ENCODE results near the gene NKTR. TPM values are rescaled to one million over a fixed set of nuclear protein-coding genes. Genes with fewer than 3 reads are reported as not detected.
A peak's percentile ranks its signal among the peaks of the same experiment; 100 is the strongest.
"Not testable (repeated sequence)": the region's sequence is repeated elsewhere in the genome, so short reads cannot be mapped to it uniquely, and the experiment has no call there.

NKTR gene
- total RNA-seq, 4 donors from 2014 or later, result 119 to 361 (median 164) TPM

DNA sequence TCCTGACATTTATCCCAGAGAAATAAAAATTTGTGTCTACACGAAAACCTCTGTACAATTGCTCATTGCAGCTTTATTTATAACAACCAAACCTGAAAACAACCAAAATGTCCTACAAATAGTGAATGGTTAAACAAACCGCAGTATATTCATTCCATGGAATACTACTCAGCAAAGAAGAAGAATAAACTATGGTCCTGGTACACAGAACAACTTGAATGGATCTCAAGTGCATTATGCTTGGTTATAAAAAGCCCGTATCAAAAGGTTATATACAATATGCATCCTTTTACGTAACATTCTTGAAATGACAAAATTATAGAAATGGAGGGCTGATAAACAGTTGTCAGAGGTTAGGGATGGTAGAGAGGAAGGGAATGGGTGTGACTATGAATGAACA is 22.4 kb upstream of the NKTR start:
- no peaks in the 10 kb centered on the region for H3K36me3 ChIP-seq
- no peak for DNase-seq
- H3K4me1 ChIP-seq, result peaks cover 0 to 3% of the 10 kb centered on the region in 2 donors
- TF ChIP-seq CTCF (IDR thresholded peaks at IDR 0.05) (no peak), POLR2A (IDR thresholded peaks at IDR 0.05) (no peak)
- no peaks in the 10 kb centered on the region for H3K9me3 ChIP-seq
- intact Hi-C loops (cut with DNase I; ENCODE audit: low total_unique reads), result no loop called here
- H3K4me3 ChIP-seq, result no peak overlapping the region
- no peaks in the 10 kb centered on the region for H3K27me3 ChIP-seq
- H3K27ac ChIP-seq, result no peak overlapping the region

DNA sequence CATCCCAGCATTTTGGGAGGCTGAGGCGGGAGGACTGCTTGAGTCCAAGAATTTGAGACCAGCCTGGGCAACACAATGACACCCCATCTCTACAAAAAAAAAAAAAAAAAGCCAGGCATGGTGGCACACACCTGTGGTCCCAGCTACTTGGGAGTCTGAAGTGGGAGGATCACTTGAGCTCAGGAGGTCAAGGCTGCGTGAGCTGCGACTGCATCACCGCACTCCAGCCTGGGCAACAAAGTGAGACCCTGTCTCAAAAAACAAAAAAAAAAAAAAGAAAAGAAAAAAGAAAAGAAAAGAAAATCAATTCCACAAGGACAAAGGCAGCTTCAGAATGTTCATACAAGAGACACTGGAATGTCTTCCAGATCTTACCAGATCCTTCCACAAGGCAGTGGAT is 21.1 kb upstream of the NKTR start:
- H3K27ac ChIP-seq; H3K4me3 ChIP-seq; H3K27me3 ChIP-seq; DNase-seq; H3K9me3 ChIP-seq; H3K4me1 ChIP-seq; intact Hi-C loops (cut with DNase I; ENCODE audit: low total_unique reads); H3K36me3 ChIP-seq: not testable (repeated sequence)

DNA sequence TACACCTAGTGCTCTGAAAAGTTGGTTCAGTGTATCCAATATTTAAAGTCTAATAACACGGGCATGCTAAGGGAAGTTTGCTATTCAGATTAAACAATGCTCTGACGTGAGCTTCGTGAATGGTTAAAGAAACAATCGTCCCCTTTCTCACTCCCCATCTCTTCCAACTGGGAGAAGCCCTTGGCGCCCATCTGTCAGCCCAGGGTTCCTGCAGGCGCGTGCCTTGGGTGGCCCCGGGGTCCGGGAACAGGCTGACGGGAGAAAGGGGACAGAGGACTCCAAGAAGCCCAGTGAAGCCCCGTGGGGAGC is 19.1 kb upstream of the NKTR start:
- Histone ChIP-seq H3K4me1 (peaks cover 0 to 3% of the 10 kb centered on the region in 2 donors), H3K9me3 (no peaks in the 10 kb centered on the region), H3K27ac (peak overlapping the region; percentile 91 to 94), H3K27me3 (no peaks in the 10 kb centered on the region), H3K36me3 (no peaks in the 10 kb centered on the region), H3K4me3 (peak overlapping the region; percentile 71 to 85)
- intact Hi-C loops (cut with DNase I; ENCODE audit: low total_unique reads), result no loop called here
- no peak for DNase-seq
- TF ChIP-seq CTCF (IDR thresholded peaks at IDR 0.05) (no peak), POLR2A (IDR thresholded peaks at IDR 0.05) (no peak)

DNA sequence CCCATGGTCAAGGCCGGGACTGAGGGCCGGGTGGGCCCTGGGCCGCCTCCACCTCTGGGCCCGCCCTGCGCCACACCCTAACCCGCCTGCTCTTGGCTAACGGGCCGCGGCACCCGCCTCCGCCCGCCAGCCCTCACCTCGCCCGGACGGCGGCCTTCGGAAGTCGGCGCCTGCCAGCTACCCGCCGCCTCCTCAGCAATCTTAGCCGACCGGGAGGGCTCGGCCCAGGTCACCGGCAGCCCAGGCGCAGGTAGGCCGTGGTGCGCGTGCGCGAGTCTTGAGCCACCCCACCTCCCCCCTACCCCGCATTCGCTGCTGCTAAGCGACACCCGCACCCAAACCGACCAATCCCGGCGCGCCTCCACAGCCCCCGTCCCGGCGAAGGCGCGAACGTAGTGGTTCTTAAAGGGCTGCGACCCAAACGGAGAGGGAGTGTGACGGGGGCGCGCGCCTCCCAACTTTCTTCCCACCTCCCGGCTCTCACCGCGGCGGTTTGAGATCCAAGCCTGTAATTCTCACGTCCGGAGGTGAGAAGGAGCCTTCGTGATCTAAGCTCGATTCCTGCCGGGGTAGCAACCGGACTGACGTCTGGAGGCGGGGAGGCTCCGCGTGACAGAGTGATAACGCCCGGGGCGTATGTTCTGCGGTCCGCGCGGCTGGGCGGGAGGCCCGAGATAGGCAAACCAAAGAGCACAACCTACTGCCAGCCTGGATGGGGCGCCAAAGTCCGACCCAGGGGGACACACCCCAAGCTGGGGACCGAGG is 18.6 kb upstream of the NKTR start, which contains the start of gene SEC22C:
Gene SEC22C, minus strand, starts transcription at position 259 of the 765 bp plus-strand sequence. CDS start 12,921 bp downstream, outside the sequence.
- no peaks in the 10 kb centered on the region for H3K27me3 ChIP-seq
- peak within 1 kb of the TSS; percentile 91 to 94 for H3K27ac ChIP-seq
- peak within 1 kb of the TSS; percentile 71 to 85 for H3K4me3 ChIP-seq
- peak; percentile 92 to 95 for DNase-seq
- no peaks in the 10 kb centered on the region for H3K36me3 ChIP-seq
- peak in 2 of 4 experiments; percentile 12 to 14 for TF ChIP-seq CTCF (IDR thresholded peaks at IDR 0.05)
- peak; percentile 87 to 91 for TF ChIP-seq POLR2A (IDR thresholded peaks at IDR 0.05)
- H3K4me1 ChIP-seq, result peaks cover 0 to 3% of the 10 kb centered on the region in 2 donors
- no peaks in the 10 kb centered on the region for H3K9me3 ChIP-seq
- intact Hi-C loops (cut with DNase I; ENCODE audit: low total_unique reads), result no loop called here

GRCh38 chr3:42582474-42583070 is 17.9 kb upstream of the NKTR start:
- TF ChIP-seq CTCF (IDR thresholded peaks at IDR 0.05) (no peak), POLR2A (IDR thresholded peaks at IDR 0.05) (no peak)

More at GRCh38 chr3:42582474-42583070, 17.9 kb upstream of the NKTR start:
- Histone ChIP-seq H3K27me3 (no peaks in the 10 kb centered on the region), H3K4me1 (peaks cover 0 to 3% of the 10 kb centered on the region in 2 donors), H3K27ac (peak overlapping the region; percentile 91 to 94), H3K36me3 (no peaks in the 10 kb centered on the region), H3K4me3 (peak overlapping the region; percentile 71 to 85), H3K9me3 (no peaks in the 10 kb centered on the region)
- no peak for DNase-seq
- intact Hi-C loops (cut with DNase I; ENCODE audit: low total_unique reads), result no loop called here
